ENCODE results near the gene SGCB.

Gene SGCB

DNA sequence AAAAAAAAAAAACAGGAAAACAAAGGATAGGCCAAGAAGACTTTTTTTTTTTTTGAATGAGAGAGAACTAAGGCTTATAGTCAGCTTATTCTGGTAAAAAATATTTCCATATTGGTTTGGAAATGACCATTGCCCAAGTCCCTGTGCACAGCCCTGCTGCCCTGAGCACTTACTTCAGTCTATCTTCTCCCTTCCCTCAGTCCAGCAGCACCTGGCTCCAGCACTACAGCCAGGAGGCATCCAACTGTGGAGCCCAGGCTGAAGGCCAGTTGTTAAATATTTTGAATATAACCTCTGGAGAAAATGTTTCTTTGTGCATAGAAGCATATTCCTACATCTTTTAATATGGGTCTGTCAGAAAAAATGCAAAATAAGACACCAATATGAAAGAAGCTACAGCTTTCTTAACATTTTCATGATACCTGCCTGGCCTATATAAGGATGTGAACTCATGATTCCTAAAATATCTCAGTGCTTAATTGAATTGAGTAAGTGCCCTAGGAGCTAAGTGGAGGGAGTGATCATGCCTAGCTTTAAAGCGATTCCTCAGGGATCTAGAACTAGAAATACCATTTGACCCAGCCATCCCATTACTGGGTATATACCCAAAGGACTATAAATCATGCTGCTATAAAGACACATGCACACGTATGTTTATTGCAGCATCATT, 32.4 kb downstream of the SGCB start:
- no peak for TF ChIP-seq POLR2AphosphoS5 (IDR thresholded peaks at IDR 0.05; ENCODE audit: low read depth, low read length)
- no peak for TF ChIP-seq SIN3A (IDR thresholded peaks at IDR 0.05; ENCODE audit: borderline replicate concordance, insufficient read depth, low read length)
- TF ChIP-seq FOXP2 (optimal IDR thresholded peaks at IDR 0.05; ENCODE audit: borderline replicate concordance, extremely low read depth, extremely low read length, insufficient read depth), result no peak

DNA sequence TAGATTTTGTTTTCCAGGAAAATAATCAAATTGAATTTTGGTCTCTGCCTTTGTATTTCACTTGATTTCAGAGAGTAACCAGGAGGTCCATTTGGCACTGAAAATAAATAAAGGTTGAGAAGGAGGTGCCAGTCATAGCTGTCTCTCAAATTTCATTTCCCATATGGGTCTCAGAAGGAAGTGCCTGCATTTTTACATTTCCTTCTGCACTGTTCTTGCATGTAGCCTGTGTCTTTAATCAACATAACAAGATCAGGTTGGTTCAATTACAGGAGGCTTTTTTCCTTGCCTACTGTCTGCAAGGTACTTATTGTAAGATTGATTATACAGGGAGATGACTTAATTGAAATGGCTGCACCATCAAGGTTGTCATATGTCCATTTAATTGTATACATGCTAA, 33.7 kb downstream of the SGCB start:
- TF ChIP-seq POLR2AphosphoS5 (IDR thresholded peaks at IDR 0.05; ENCODE audit: low read depth, low read length) (no peak), TAF1 (IDR thresholded peaks at IDR 0.05; ENCODE audit: borderline replicate concordance, insufficient read depth, low read length) (no peak), FOXP2 (optimal IDR thresholded peaks at IDR 0.05; ENCODE audit: borderline replicate concordance, extremely low read depth, extremely low read length, insufficient read depth) (no peak), SIN3A (IDR thresholded peaks at IDR 0.05; ENCODE audit: borderline replicate concordance, insufficient read depth, low read length) (no peak)
- TF ChIP-seq, protein P1, sequence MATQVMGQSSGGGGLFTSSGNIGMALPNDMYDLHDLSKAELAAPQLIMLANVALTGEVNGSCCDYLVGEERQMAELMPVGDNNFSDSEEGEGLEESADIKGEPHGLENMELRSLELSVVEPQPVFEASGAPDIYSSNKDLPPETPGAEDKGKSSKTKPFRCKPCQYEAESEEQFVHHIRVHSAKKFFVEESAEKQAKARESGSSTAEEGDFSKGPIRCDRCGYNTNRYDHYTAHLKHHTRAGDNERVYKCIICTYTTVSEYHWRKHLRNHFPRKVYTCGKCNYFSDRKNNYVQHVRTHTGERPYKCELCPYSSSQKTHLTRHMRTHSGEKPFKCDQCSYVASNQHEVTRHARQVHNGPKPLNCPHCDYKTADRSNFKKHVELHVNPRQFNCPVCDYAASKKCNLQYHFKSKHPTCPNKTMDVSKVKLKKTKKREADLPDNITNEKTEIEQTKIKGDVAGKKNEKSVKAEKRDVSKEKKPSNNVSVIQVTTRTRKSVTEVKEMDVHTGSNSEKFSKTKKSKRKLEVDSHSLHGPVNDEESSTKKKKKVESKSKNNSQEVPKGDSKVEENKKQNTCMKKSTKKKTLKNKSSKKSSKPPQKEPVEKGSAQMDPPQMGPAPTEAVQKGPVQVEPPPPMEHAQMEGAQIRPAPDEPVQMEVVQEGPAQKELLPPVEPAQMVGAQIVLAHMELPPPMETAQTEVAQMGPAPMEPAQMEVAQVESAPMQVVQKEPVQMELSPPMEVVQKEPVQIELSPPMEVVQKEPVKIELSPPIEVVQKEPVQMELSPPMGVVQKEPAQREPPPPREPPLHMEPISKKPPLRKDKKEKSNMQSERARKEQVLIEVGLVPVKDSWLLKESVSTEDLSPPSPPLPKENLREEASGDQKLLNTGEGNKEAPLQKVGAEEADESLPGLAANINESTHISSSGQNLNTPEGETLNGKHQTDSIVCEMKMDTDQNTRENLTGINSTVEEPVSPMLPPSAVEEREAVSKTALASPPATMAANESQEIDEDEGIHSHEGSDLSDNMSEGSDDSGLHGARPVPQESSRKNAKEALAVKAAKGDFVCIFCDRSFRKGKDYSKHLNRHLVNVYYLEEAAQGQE (IDR thresholded peaks at IDR 0.05; ENCODE audit: insufficient read depth in 1 of 2, low read depth in 2 of 2, low read length in 2 of 2), result no peak

DNA sequence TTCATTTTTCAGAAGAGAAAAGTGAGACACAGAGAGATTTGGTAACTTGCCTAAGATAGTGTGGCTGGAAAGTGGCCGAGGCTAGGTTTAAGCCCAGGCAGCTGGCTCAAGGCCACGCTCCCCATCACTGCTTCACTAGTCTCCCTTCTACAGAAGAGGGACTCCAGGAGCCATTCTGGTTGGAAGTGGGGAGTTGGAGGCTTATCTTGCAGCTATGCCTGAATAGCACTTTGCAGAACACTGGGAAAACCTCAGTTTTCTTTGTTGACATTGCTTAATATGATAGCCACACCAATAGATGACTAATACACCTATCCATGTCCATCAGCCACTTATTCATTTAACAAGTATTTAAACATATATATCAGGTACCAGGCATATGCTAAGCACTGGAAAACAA, 36.5 kb downstream of the SGCB start:
- TF ChIP-seq, protein P1 (IDR thresholded peaks at IDR 0.05; ENCODE audit: insufficient read depth in 1 of 2, low read depth in 2 of 2, low read length in 2 of 2), result no peak
- TF ChIP-seq FOXP2 (optimal IDR thresholded peaks at IDR 0.05; ENCODE audit: borderline replicate concordance, extremely low read depth, extremely low read length, insufficient read depth) (no peak), SIN3A (IDR thresholded peaks at IDR 0.05; ENCODE audit: borderline replicate concordance, insufficient read depth, low read length) (no peak), POLR2AphosphoS5 (IDR thresholded peaks at IDR 0.05; ENCODE audit: low read depth, low read length) (no peak), TAF1 (IDR thresholded peaks at IDR 0.05; ENCODE audit: borderline replicate concordance, insufficient read depth, low read length) (no peak)

DNA sequence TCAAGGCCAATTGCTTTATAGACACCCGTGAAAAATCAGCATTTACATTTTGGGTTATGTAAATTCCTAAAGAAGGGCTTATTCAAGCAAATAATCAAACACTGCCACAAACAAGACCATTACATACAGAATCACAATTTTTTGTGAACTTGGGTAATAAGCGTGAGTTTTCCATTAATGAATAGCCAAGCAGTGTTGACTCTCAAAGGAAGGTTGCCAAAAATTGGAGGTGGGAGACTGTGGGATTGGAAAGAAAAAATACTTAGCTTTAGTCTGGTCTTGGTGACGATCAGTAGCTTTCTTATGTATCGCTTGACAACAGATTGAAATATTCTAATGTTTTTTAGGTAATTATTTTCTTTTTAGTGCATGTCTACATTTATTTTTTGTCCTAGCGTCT, 38.8 kb downstream of the SGCB start:
- TF ChIP-seq, protein P1 (IDR thresholded peaks at IDR 0.05; ENCODE audit: insufficient read depth in 1 of 2, low read depth in 2 of 2, low read length in 2 of 2), result no peak
- TF ChIP-seq FOXP2 (optimal IDR thresholded peaks at IDR 0.05; ENCODE audit: borderline replicate concordance, extremely low read depth, extremely low read length, insufficient read depth) (no peak), POLR2AphosphoS5 (IDR thresholded peaks at IDR 0.05; ENCODE audit: low read depth, low read length) (no peak), SIN3A (IDR thresholded peaks at IDR 0.05; ENCODE audit: borderline replicate concordance, insufficient read depth, low read length) (no peak), TAF1 (IDR thresholded peaks at IDR 0.05; ENCODE audit: borderline replicate concordance, insufficient read depth, low read length) (no peak)

DNA sequence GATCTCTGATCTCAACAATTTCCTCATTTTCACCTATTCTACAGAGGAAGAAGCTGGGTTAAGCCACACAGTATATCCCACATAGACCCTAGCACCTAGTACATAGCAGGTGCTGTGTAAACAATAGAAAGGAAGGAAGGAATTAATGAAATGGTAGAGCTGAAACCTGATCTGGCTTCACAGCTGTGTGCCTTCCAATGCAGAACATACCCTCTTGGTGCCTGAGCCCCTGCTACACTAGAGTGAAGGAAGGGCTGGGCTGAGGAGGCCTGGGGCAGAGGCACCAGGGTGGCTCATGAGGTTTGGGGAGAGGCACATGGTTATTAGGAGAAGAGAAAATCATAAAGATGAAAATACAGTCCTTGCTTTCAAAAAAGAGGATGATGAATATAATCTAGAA, 39.3 kb downstream of the SGCB start:
- TF ChIP-seq POLR2AphosphoS5 (IDR thresholded peaks at IDR 0.05; ENCODE audit: low read depth, low read length) (no peak), FOXP2 (optimal IDR thresholded peaks at IDR 0.05; ENCODE audit: borderline replicate concordance, extremely low read depth, extremely low read length, insufficient read depth) (no peak), SIN3A (IDR thresholded peaks at IDR 0.05; ENCODE audit: borderline replicate concordance, insufficient read depth, low read length) (no peak), TAF1 (IDR thresholded peaks at IDR 0.05; ENCODE audit: borderline replicate concordance, insufficient read depth, low read length) (no peak)
- TF ChIP-seq, protein P1 (IDR thresholded peaks at IDR 0.05; ENCODE audit: insufficient read depth in 1 of 2, low read depth in 2 of 2, low read length in 2 of 2), result no peak

All from PFSK-1 (cell line).